ENCODE results near the gene TNRC6C. TPM values are rescaled to one million over a fixed set of nuclear protein-coding genes. Genes with fewer than 3 reads are reported as not detected.

The TNRC6C gene
- total RNA-seq, 2 experiments from 2014 or later: 50.7 to 57.3 TPM

DNA sequence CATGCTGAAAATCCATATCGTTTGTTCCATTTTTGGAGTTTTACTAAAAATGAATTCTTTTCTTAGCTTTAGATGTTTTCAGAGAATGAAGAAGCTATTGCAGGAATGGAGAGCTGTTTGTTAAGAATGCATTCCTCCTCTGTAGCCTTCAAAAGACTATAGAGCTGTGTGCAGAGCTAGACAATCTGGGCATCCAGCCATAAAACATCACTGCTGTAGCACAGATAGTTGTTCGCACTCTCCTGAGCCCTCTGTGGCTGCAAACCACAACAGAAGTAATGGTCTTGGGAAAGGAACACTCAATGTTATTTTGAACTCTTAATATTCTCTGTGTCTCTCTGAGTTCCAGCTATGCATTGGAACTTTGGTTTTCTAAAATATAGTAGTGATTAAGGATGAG is 4.9 kb downstream of the TNRC6C start:
- Mint-ChIP-seq H3K4me3 (peak overlapping the region; percentile 87), H3K36me3 (ENCODE audit: low read depth) (peaks cover 20% of the 10 kb centered on the region), H3K4me1 (ENCODE audit: low read depth) (peaks cover 80% of the 10 kb centered on the region), H3K27ac (peak overlapping the region; percentile 76), H3K27me3 (no peaks in the 10 kb centered on the region), H3K9me3 (no peaks in the 10 kb centered on the region)
- Histone ChIP-seq H3K36me3 (ENCODE audit: insufficient read depth, low read length) (no peaks in the 10 kb centered on the region), H3K27ac (ENCODE audit: low read depth in 1 of 2, low read length in 2 of 2) (no peak overlapping the region), H3K4me3 (ENCODE audit: low read length) (peak overlapping the region; percentile 0), H3K4me1 (ENCODE audit: insufficient read depth, low read length) (peaks cover 56% of the 10 kb centered on the region), H3K9me3 (ENCODE audit: control insufficient read depth in 1 of 2, insufficient read depth in 1 of 2, low read length in 2 of 2) (no peaks in the 10 kb centered on the region), H3K27me3 (ENCODE audit: control insufficient read depth in 1 of 2, insufficient read depth in 2 of 2, low read length in 2 of 2) (no peaks in the 10 kb centered on the region)
- ChIA-PET CTCF (interaction anchor here (0.6 to 2.9 kb wide), 6 partner anchors 14 to 174 kb away, joined by 3 to 8 read pairs (median 4); no protein-coding TSS in a partner anchor), POLR2A (interaction anchor here (0.6 to 2.0 kb wide), 18 partner anchors 14 to 1226 kb away, joined by 3 to 12 read pairs (median 4); partner anchors contain the start of genes TMC6 and TMC8)
- DNase-seq (peak; percentile 30 to 85 (median 45)), ATAC-seq (ENCODE audit: poor library complexity) (peak; percentile 62)
- intact Hi-C loops (cut with DNase I, micrococcal nuclease): loop anchor here in 1 of 2 experiments (1.0 to 2.0 kb wide), 2 partner anchors 17 to 81 kb away; no protein-coding TSS in a partner anchor
- TF ChIP-seq, protein P1, sequence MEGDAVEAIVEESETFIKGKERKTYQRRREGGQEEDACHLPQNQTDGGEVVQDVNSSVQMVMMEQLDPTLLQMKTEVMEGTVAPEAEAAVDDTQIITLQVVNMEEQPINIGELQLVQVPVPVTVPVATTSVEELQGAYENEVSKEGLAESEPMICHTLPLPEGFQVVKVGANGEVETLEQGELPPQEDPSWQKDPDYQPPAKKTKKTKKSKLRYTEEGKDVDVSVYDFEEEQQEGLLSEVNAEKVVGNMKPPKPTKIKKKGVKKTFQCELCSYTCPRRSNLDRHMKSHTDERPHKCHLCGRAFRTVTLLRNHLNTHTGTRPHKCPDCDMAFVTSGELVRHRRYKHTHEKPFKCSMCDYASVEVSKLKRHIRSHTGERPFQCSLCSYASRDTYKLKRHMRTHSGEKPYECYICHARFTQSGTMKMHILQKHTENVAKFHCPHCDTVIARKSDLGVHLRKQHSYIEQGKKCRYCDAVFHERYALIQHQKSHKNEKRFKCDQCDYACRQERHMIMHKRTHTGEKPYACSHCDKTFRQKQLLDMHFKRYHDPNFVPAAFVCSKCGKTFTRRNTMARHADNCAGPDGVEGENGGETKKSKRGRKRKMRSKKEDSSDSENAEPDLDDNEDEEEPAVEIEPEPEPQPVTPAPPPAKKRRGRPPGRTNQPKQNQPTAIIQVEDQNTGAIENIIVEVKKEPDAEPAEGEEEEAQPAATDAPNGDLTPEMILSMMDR (IDR thresholded peaks at IDR 0.05): no peak

GRCh38 chr17:77965352-77965751 is 6.8 kb downstream of the TNRC6C start:
- H3K9me3 ChIP-seq (ENCODE audit: control insufficient read depth in 1 of 2, insufficient read depth in 1 of 2, low read length in 2 of 2): no peaks in the 10 kb centered on the region
- Mint-ChIP-seq H3K27ac (peak overlapping the region; percentile 76), H3K27me3 (no peaks in the 10 kb centered on the region), H3K9me3 (no peaks in the 10 kb centered on the region), H3K36me3 (ENCODE audit: low read depth) (peaks cover 14% of the 10 kb centered on the region), H3K4me1 (ENCODE audit: low read depth) (peaks cover 87% of the 10 kb centered on the region), H3K4me3 (peak overlapping the region; percentile 67)
- TF ChIP-seq, protein P1 (IDR thresholded peaks at IDR 0.05): no peak
- ChIA-PET POLR2A (interaction anchor here (0.6 to 1.4 kb wide), 5 partner anchors 11 to 605 kb away, joined by 3 to 6 read pairs (median 3); no protein-coding TSS in a partner anchor), CTCF (no interaction called here)
- no peaks in the 10 kb centered on the region for H3K36me3 ChIP-seq (ENCODE audit: insufficient read depth, low read length)
- DNase-seq: no peak
- H3K4me3 ChIP-seq (ENCODE audit: low read length): no peak overlapping the region
- no peaks in the 10 kb centered on the region for H3K27me3 ChIP-seq (ENCODE audit: control insufficient read depth in 1 of 2, insufficient read depth in 2 of 2, low read length in 2 of 2)
- no peak for ATAC-seq (ENCODE audit: poor library complexity)
- no peak overlapping the region for H3K27ac ChIP-seq (ENCODE audit: low read depth in 1 of 2, low read length in 2 of 2)
- intact Hi-C loops (cut with DNase I, micrococcal nuclease): no loop called here
- H3K4me1 ChIP-seq (ENCODE audit: insufficient read depth, low read length): peaks cover 65% of the 10 kb centered on the region

GRCh38 chr17:77966476-77966875 is 8.0 kb downstream of the TNRC6C start:
- DNase-seq: no peak
- TF ChIP-seq, protein P1 (IDR thresholded peaks at IDR 0.05): no peak
- H3K36me3 ChIP-seq (ENCODE audit: insufficient read depth, low read length): no peaks in the 10 kb centered on the region
- no peaks in the 10 kb centered on the region for H3K9me3 Mint-ChIP-seq
- POLR2A ChIA-PET: interaction anchor here (0.8 to 1.4 kb wide), 4 partner anchors 8 to 84 kb away, joined by 3 to 5 read pairs (median 3); partner anchors contain the start of gene TNRC6C
- CTCF ChIA-PET: no interaction called here
- H3K4me3 ChIP-seq (ENCODE audit: low read length): no peak overlapping the region
- H3K4me3 Mint-ChIP-seq: no peak overlapping the region
- H3K4me1 Mint-ChIP-seq (ENCODE audit: low read depth): peaks cover 92% of the 10 kb centered on the region
- peaks cover 62% of the 10 kb centered on the region for H3K4me1 ChIP-seq (ENCODE audit: insufficient read depth, low read length)
- H3K27me3 Mint-ChIP-seq: no peaks in the 10 kb centered on the region
- H3K27me3 ChIP-seq (ENCODE audit: control insufficient read depth in 1 of 2, insufficient read depth in 2 of 2, low read length in 2 of 2): no peaks in the 10 kb centered on the region
- no peaks in the 10 kb centered on the region for H3K9me3 ChIP-seq (ENCODE audit: control insufficient read depth in 1 of 2, insufficient read depth in 1 of 2, low read length in 2 of 2)
- H3K36me3 Mint-ChIP-seq (ENCODE audit: low read depth): peaks cover 15% of the 10 kb centered on the region
- intact Hi-C loops (cut with DNase I, micrococcal nuclease): no loop called here
- H3K27ac ChIP-seq (ENCODE audit: low read depth in 1 of 2, low read length in 2 of 2): no peak overlapping the region
- no peak for ATAC-seq (ENCODE audit: poor library complexity)
- H3K27ac Mint-ChIP-seq: no peak overlapping the region

All from CD4-positive, alpha-beta T cell (primary cell).